Astrocyte of the cerebellum (primary cell): Measurements from ENCODE around the gene WFDC6.

ENCODE experiments used
- DNase-seq: peaks from one replicate; pipeline ENCODE4 v3.0.0-alpha.2; 2011; ENCODE audit warnings: low read depth
- H3K4me3 ChIP-seq: 2 replicates; pipeline ENCODE4 v1.5.1; 2011; ENCODE audit warnings: mild to moderate bottlenecking, low read depth, low read length, moderate library complexity
- in situ Hi-C: cut with HindIII; loops from 2 replicates; pipeline ENCODE4 v1.10.0; 2017; ENCODE audit warnings: low sequenced_read_pairs
- TF ChIP-seq, protein P1 (sequence below): IDR thresholded peaks from 2 replicates; pipeline ENCODE4 v1.5.1; 2012; ENCODE audit warnings: low read length, low read depth, moderate library complexity, mild to moderate bottlenecking; ENCODE audit errors: missing control alignments

Gene WFDC6

DNA sequence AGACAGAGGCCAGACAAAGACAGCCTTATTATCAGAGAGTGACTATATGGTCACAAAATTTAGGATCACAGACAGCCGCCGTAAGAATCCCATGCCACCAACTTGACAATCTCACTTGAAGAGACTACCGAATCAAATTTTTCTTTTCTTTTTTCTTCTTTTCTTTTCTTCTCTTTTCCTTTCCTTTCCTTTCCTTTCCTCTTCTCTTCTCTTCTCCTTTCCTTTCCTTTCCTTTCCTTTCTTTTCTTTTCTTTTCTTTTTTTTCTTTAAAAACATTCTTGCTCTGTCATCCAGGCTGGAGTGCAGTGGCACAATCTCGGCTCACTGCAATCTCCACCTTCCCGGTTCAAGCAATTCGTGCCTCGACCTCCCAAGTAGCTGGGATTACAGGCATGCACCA lies 9.1 kb upstream of the WFDC6 start:
- in situ Hi-C loops: no loop called here
- no peak overlapping the region for H3K4me3 ChIP-seq
- TF ChIP-seq, protein P1, sequence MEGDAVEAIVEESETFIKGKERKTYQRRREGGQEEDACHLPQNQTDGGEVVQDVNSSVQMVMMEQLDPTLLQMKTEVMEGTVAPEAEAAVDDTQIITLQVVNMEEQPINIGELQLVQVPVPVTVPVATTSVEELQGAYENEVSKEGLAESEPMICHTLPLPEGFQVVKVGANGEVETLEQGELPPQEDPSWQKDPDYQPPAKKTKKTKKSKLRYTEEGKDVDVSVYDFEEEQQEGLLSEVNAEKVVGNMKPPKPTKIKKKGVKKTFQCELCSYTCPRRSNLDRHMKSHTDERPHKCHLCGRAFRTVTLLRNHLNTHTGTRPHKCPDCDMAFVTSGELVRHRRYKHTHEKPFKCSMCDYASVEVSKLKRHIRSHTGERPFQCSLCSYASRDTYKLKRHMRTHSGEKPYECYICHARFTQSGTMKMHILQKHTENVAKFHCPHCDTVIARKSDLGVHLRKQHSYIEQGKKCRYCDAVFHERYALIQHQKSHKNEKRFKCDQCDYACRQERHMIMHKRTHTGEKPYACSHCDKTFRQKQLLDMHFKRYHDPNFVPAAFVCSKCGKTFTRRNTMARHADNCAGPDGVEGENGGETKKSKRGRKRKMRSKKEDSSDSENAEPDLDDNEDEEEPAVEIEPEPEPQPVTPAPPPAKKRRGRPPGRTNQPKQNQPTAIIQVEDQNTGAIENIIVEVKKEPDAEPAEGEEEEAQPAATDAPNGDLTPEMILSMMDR: no peak
- DNase-seq: no peak

DNA sequence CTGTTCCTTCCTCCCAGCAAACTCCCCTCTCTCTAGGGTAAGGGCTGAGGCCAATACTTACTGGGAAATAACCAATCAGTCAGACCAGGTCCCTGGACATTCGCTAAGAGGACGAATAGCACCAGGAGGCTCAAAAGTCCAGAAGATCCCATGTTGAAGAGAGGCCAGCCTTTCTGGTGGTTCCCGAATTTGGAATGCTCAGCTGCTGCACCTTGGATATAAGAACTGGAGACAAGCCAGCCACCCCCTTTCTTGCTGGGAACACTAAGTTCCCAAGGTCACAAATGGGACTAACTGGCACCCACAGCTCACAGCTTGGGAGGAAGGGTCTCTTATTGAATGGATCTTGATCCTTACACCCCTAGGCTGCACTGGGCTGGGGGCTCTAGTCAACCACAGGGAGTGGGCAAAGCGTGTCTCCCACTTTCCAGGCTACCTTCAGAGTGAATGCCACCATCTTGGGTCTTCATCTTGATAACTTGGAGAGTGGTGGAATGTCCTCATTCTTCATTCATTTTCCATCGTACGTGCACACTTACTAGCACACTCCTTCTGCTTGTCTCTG lies 8.0 kb upstream of the WFDC6 start, which contains the start of gene EPPIN:
Gene EPPIN, minus strand, starts transcription at position 196 of the 565 bp plus-strand sequence. Its CDS starts 44 bp downstream, at position 152.
- TF ChIP-seq, protein P1: no peak
- no peak for DNase-seq
- H3K4me3 ChIP-seq: no peak within 1 kb of the TSS
- in situ Hi-C loops: no loop called here

DNA sequence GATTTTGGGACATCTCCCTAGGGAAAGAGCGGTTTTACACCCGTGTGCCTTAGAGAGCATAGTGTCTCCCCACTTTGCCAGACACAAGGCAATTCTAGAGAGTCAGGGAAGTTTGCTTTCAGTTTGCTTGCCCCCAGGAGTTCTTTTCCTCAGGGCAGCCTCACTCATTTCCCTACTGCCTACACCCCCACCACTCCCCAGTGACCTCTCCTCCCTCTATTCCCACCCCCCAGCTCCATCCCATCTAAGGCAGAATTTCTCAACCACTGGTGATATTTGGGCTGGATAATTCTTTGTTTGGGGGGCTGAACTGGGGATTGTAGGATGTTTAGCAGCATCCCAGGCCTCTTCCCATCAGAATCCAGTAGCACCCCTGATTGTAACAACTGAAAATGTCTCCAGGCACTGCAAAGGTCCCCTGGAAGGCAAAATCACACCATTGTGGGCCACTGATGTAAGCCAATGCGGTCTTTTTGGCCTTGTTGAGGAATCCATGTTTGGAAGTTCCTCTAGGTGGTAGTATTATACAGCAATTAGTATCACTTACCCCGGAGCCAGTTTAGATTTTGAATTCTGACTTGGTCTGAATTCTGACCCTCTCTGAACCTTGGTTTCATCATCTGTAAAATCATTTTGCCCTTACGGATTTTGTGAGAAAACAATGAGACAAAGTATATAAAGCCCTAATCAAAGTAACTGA lies 6.6 kb upstream of the WFDC6 start:
- TF ChIP-seq, protein P1: peak; percentile 32
- in situ Hi-C loops: no loop called here
- no peak for DNase-seq
- H3K4me3 ChIP-seq: no peak overlapping the region

DNA sequence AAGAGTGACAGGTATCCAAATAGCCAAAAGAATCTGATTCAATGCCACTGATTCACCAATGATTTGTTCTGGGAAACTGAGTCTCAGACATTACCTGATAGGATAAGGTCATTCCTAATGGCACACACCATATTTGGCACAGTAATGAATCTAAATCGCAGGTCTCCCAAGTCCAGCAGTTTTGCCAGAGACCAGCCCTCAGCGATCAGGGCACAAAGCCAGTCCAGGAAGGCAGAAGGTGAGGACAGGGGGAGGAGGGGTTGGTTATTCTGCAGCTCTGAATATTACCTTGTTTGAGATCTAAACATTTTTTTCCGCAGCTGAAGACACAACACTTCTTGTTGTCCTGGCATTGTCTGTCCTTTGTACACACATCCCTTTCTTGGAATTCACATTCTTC lies 6.1 kb upstream of the WFDC6 start:
- H3K4me3 ChIP-seq: no peak overlapping the region
- DNase-seq: no peak
- TF ChIP-seq, protein P1: no peak
- in situ Hi-C loops: no loop called here

DNA sequence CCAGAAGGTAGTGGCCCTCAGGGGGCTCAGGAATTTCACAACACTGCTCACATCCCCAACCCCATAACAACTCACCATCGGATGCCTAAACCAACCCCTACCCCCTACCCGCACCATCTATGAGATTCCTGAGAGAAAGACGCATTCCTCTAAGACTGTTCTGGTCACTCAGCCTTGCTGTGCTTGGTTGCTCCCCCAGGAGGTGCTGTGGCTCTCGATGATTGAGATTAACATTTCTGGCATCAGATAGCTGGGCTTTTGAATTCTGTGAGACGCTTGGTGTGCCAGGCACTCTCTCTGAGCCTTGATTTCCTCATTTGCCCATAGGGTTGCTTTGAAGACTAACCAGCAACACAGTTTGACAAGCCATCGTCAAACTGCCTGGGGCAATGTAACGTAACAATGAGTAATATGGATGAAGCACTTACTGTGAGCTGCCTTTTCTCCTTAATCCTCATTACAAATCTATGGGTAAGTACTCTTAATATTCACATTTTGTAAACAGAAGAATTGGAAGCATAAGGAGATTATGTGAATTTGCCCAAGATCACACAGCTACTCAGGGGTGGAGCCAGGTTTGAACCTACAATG lies 978 bp downstream of the WFDC6 start:
- TF ChIP-seq, protein P1: no peak
- in situ Hi-C loops: no loop called here
- DNase-seq: no peak
- no peak overlapping the region for H3K4me3 ChIP-seq

DNA sequence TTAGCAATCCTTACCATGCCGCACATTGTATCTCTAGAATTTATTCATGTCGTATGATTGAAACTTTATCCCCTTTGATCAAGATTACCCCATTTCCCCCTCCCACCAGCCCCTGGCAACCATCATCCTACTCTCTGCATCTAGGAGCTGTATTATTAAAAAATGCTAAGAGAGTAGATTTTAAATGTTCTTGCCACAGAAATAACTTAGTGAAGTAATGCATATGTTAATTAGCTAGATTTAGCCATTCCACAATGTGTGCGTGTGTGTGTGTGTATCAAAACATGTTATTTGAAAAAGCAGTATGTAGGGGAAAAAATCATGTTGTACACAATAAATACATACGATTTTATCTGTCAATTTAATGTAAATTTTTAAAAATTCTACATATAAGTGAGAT lies 12.0 kb downstream of the WFDC6 start:
- DNase-seq: no peak
- TF ChIP-seq, protein P1: no peak
- no peak overlapping the region for H3K4me3 ChIP-seq
- in situ Hi-C loops: no loop called here
